T-helper 22 cell (primary cell): ENCODE results near the gene FGD4.

Experiments used
- DNase-seq: peaks from one replicate; pipeline ENCODE4 v3.0.0-alpha.2; 2020; ENCODE audit warnings: low read depth

FGD4 gene

GRCh38 chr12:32407795-32408194 lies 8.4 kb downstream of the FGD4 start:
- no peak for DNase-seq

- DNase-seq: no peak
Measured at GRCh38 chr12:32413412-32413811, 14.1 kb downstream of the FGD4 start.

- no peak for DNase-seq
Measured at GRCh38 chr12:32418221-32418620, 18.9 kb downstream of the FGD4 start.

- no peak for DNase-seq
Measured at GRCh38 chr12:32418903-32419519, 19.7 kb downstream of the FGD4 start.

- no peak for DNase-seq
Measured at GRCh38 chr12:32419520-32419960, 20.2 kb downstream of the FGD4 start.

- no peak for DNase-seq
Measured at GRCh38 chr12:32420356-32420755, 21.0 kb downstream of the FGD4 start.

GRCh38 chr12:32423559-32423958 lies 24.2 kb downstream of the FGD4 start:
- DNase-seq: no peak

- no peak for DNase-seq
Measured at GRCh38 chr12:32431025-32431424, 31.7 kb downstream of the FGD4 start.

- no peak for DNase-seq
Measured at GRCh38 chr12:32435921-32436705, 36.8 kb downstream of the FGD4 start.

GRCh38 chr12:32437095-32437515 lies 37.7 kb downstream of the FGD4 start:
- DNase-seq: no peak

GRCh38 chr12:32440120-32440865 lies 40.9 kb downstream of the FGD4 start:
- DNase-seq: no peak

- no peak for DNase-seq
Measured at GRCh38 chr12:32443491-32443890, 44.1 kb downstream of the FGD4 start.

GRCh38 chr12:32444895-32445294 lies 45.5 kb downstream of the FGD4 start:
- DNase-seq: no peak

GRCh38 chr12:32445356-32445755 lies 46.0 kb downstream of the FGD4 start:
- no peak for DNase-seq

- no peak for DNase-seq
Measured at GRCh38 chr12:32446316-32447119, 47.2 kb downstream of the FGD4 start.

GRCh38 chr12:32448586-32448985 lies 49.2 kb downstream of the FGD4 start:
- no peak for DNase-seq

- no peak for DNase-seq
Measured at GRCh38 chr12:32450363-32450762, 51.0 kb downstream of the FGD4 start.

GRCh38 chr12:32450768-32451167 lies 51.4 kb downstream of the FGD4 start:
- no peak for DNase-seq

- no peak for DNase-seq
Measured at GRCh38 chr12:32451816-32452215, 52.5 kb downstream of the FGD4 start.

- no peak for DNase-seq
Measured at GRCh38 chr12:32454075-32454474, 54.7 kb downstream of the FGD4 start.

- DNase-seq: no peak
Measured at GRCh38 chr12:32454866-32455265, 55.5 kb downstream of the FGD4 start.

- DNase-seq: no peak
Measured at GRCh38 chr12:32455607-32456071, 56.3 kb downstream of the FGD4 start.
